AG10803 (cell line): Measurements from ENCODE around the gene IKBIP.
A peak's percentile ranks its signal among the peaks of the same experiment; 100 is the strongest.
"Not testable (repeated sequence)": the region's sequence is repeated elsewhere in the genome, so short reads cannot be mapped to it uniquely, and the experiment has no call there.

Source experiments
- DNase-seq: peaks from one replicate; pipeline ENCODE4 v3.0.0; 2010; ENCODE audit warnings: low read depth
- H3K4me3 ChIP-seq: 2 replicates; pipeline ENCODE4 v1.5.1; 2011; ENCODE audit warnings: mild to moderate bottlenecking, low read length, control low read depth
- CTCF ChIP-seq: conservative IDR thresholded peaks from 2 replicates; pipeline ENCODE4 v1.5.1; 2011; ENCODE audit warnings: mild to moderate bottlenecking, low read length, control low read depth, inconsistent platforms

The IKBIP gene

DNA sequence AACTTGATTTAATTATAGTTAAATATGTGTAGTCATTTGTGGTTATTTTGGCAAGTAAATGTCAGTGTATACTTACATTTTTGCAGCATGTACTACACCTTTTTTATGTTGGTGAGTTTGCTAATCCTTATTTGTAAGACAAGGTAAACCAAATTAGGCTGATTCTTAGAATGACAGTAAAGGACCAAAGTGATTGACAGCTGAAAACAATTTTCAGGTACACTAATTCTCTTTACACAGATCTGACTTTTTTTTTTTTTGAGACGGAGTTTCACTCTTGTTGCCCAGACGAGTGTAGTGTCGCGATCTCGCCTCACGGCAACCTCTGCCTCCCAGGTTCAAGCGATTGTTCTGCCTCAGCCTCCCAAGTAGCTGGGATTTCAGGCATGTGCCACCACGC is 42.7 kb downstream of the IKBIP start:
- DNase-seq = no peak
- TF ChIP-seq CTCF = no peak
- H3K4me3 ChIP-seq = no peak overlapping the region

- DNase-seq, H3K4me3 ChIP-seq: not testable (repeated sequence)
These were observed 47.3 kb downstream of the IKBIP start for GRCh38 chr12:98597313-98597712.

DNA sequence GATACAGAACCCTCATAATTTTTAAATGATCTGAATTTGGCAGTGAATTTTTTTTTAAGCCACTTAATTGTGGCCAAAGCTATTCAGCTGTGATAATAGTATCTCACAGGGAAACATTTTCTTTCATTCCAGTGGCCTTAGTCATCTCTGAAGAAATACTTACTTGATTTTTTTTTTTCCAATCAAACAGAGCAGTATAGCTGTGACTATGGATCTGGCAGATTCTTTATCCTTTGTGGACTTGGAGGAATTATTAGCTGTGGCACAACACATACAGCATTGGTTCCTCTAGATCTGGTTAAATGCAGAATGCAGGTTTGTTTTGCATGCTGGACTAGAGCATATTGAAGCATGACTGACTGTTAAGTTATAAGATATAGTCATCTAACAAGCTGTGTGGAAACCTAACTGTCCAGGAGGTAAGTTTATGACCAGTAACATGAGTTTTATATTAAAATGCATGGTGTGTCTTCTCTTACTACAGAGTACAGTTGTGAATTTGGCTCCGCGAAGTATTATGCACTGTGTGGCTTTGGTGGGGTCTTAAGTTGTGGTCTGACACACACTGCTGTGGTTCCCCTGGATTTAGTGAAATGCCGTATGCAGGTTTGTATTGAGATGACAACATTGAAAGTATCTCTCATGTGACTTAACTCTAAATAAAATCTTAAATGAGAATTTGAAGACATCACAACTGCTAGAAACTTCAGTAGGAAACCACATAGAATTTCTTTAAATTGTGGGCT is 49.2 kb downstream of the IKBIP start:
- H3K4me3 ChIP-seq = peak overlapping the region; percentile 100
- TF ChIP-seq CTCF = no peak
- peak; percentile 76 for DNase-seq

GRCh38 chr12:98594050-98594835 is 50.3 kb downstream of the IKBIP start:
- DNase-seq = peak; percentile 38
- peak overlapping the region; percentile 100 for H3K4me3 ChIP-seq
- no peak for TF ChIP-seq CTCF

GRCh38 chr12:98593351-98594049 is 51.1 kb downstream of the IKBIP start, which contains the start of gene SLC25A3:
TSS of gene SLC25A3 (plus strand) at chr12:98593686. CDS start at chr12:98593979, 293 bp downstream.
- no peak for TF ChIP-seq CTCF
- peak; percentile 98 for DNase-seq
- H3K4me3 ChIP-seq = peak within 1 kb of the TSS; percentile 100

DNA sequence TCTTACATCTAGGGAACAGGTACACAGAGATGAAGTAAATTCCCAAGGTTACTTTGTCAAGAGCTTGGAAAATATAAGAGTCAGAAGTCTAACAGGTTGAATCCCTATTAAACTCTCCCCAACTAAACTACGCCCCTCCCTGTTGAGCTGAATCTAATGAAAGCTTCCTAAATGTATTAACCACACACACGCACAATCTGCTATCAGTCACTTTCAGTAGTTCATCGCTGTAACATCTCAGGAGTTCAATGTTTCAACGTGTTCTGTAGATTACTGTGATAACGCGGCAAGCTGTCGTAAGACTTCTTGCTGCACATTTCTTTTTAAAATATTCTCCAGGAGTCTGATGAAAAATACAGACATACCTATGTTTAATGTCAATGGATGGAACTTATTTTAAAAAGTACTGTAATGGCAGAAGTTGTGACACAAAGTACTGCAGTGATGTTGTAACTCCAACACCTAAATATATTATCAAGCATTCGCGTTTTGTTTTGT is 51.7 kb downstream of the IKBIP start:
- DNase-seq = no peak
- peak overlapping the region; percentile 69 for H3K4me3 ChIP-seq
- TF ChIP-seq CTCF = no peak

DNA sequence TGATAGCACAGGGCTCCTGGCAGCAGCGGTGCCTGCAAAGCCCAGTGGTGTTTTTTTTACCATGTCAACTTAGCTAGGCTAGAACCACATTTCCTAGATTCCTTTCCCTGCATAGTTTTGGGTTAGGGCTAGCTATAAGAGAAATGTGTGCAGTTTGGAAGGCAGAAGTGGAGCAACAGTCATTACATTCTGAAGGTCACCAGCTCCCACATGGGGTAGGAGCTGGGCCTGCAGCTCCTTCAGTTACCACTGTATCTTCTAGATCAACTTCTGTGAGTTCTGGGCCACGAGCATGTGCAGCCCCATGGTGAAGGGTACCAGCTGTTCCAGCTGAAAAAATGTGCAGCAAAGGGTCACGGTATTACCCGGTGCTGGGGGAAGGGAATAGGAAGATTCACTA is 53.4 kb downstream of the IKBIP start:
- peak; percentile 17; the same call in 1 of the 2 replicates for TF ChIP-seq CTCF
- no peak overlapping the region for H3K4me3 ChIP-seq
- peak; percentile 46 for DNase-seq
